Subcutaneous adipose tissue (tissue), 4 donors: Measurements from ENCODE around the gene CEND1. TPM values are rescaled to one million over a fixed set of nuclear protein-coding genes. Genes with fewer than 3 reads are reported as not detected.

Experiments used
- CTCF ChIP-seq: fragments of 450-650 bp; IDR thresholded peaks from one replicate; pipeline ENCODE4 v1.5.1; 2016; ENCODE audit warnings: low read depth, mild to moderate bottlenecking, control low read depth, antibody characterized with exemption, moderate library complexity
- total RNA-seq, 4 donors: library from RNA; depleted of rRNA; stranded (reverse); fragments of >200 nt; gene quantifications; one replicate each; pipeline ENCODE4 v1.1.0, GENCODE V29; 2016

CEND1 gene
- total RNA-seq, 4 donors from 2014 or later = not detected

DNA sequence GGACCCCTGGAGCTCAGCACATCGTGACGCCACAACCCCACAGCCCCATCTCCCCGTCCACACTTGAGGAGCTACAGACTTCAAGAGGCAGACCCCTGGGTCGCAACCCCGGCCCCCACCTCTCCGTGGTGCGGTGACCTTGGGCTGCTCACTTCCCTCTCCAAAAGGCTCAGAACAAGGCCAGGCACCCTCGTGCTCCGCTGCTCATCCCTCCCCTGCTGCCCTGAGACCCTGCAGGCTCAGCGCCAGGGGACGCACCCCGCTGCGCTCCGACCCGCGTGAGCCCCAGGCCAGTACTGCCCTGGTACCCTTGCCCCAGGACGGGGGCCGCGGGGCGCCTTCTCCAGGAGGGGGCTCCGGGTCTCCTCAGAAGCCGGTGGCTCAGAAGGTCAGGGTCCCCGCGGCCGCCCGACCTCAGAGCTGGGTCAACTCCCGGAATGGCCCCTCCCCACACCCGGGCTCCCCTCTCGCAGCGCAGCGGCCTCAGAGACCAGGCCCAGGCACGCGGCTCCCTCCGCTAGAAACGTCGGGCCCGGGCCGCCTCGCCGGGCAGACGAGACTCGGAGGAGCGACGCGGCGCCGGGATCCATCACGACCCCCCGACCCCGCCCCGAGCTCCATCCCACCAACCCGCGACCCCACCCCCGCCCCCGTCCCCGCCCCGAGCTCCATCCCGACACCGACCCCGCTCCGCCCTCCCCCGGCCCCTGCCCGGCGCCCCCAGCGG is 13.2 kb downstream of the CEND1 start:
- no peak for TF ChIP-seq CTCF

DNA sequence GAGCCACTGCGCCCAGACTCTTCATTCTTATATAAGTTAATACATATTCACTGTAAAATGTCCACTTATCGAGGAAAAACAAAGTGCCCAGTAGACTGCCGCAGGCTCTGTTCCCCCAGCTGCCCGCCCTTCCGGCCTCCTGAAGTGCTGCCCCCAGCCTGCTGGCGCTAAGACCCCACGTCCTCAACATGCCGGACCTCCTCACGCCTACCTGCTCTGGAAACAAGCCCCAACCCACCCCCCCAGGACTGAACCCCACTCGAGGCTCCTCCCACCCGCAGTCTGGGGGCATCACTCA is 13.7 kb downstream of the CEND1 start:
- TF ChIP-seq CTCF = no peak

GRCh38 chr11:774873-775592 is 14.9 kb downstream of the CEND1 start:
- TF ChIP-seq CTCF = no peak

DNA sequence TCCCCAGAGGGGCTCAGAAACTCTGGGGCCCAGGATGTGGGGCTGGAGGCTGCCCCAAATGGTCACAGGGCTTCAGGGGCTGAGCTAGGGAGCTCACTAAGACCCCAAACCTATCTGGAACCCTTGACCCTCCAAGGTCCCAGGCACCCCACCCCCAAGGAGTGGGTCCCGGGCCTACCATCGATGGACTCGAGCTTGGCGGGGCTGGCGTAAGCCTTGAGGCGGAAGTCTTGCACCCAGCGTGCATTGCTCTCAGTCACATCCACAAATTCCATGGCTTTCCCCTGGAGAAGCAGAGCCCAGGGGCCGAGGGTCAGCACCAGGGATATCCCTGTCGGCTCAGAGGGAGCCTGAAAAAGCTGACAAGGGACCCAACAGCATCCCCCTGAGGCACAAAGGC is 16.1 kb downstream of the CEND1 start:
- no peak for TF ChIP-seq CTCF

- no peak for TF ChIP-seq CTCF
Measured at GRCh38 chr11:773425-773824, 16.5 kb downstream of the CEND1 start.

GRCh38 chr11:772429-773390 is 17.2 kb downstream of the CEND1 start:
- no peak for TF ChIP-seq CTCF
